Ramos (cell line): ENCODE results near the gene AMH.
"Not testable (repeated sequence)": the region's sequence is repeated elsewhere in the genome, so short reads cannot be mapped to it uniquely, and the experiment has no call there.

Experiments
- in situ Hi-C: fragments of 300-500 bp; cut with MboI; formaldehyde crosslinking; loops from one replicate; pipeline ENCODE4 v1.14.3; 2022; ENCODE audit warnings: low sequenced_read_pairs; ENCODE audit not compliant: unreplicated experiment

AMH gene

DNA sequence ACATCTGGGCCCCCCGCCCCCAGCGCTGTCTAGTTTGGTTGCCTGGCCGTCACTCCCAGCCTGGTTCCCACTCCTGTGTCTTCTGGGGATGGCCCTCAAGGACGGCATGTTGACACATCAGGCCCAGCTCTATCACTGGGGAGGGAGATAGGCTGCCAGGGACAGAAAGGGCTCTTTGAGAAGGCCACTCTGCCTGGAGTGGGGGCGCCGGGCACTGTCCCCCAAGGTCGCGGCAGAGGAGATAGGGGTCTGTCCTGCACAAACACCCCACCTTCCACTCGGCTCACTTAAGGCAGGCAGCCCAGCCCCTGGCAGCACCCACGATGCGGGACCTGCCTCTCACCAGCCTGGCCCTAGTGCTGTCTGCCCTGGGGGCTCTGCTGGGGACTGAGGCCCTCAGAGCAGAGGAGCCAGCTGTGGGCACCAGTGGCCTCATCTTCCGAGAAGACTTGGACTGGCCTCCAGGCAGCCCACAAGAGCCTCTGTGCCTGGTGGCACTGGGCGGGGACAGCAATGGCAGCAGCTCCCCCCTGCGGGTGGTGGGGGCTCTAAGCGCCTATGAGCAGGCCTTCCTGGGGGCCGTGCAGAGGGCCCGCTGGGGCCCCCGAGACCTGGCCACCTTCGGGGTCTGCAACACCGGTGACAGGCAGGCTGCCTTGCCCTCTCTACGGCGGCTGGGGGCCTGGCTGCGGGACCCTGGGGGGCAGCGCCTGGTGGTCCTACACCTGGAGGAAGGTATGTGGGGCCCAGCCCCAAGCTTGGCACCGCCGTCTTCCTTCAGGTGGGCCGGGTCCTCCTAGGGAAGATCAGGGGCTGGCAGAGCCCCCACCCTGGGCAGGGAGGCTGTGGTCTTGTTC, at the start of gene AMH:
AMH (plus strand) TSS at position 314 of the 857 bp plus-strand sequence; CDS start at position 324, 10 bp downstream.
- in situ Hi-C loops, result no loop called here

DNA sequence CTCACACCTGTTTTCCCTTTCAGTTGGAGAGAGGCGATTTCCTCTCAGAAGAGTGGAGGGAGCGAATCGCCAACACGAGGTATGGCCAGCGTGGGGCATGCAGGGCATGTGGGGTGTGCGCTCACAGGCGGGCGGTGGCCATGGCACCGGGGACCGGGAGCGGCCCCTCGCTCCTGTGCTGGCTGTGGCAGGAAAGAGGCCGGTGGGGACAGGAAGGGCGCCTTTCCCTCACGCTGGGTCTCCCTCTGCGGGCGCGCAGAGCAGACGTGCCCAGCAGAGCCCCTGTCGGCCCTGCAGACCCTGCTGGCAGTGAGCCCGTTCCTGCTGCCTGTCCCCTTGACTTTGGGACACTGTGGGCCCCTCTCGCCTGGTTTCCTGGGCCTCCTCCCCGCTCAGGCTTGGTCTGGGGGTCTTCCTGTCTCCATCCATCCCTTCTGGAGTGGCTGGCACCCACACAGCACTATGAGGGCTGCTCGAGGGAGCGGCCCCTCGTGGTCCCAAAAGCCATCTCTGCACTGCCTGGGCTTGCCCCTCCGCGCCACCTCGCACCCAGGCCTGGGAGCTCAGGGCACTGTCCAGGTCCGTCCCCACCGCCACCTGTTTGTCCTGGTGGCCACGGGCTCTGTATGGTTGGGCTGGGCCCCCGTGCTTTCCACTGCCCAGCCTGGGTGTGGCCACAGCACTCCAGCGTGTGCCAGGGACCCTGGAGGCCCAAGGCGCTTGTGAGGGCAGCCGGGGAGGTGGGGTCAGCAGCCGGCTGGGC, 49.1 kb upstream of the AMH start:
- in situ Hi-C loops, result no loop called here

DNA sequence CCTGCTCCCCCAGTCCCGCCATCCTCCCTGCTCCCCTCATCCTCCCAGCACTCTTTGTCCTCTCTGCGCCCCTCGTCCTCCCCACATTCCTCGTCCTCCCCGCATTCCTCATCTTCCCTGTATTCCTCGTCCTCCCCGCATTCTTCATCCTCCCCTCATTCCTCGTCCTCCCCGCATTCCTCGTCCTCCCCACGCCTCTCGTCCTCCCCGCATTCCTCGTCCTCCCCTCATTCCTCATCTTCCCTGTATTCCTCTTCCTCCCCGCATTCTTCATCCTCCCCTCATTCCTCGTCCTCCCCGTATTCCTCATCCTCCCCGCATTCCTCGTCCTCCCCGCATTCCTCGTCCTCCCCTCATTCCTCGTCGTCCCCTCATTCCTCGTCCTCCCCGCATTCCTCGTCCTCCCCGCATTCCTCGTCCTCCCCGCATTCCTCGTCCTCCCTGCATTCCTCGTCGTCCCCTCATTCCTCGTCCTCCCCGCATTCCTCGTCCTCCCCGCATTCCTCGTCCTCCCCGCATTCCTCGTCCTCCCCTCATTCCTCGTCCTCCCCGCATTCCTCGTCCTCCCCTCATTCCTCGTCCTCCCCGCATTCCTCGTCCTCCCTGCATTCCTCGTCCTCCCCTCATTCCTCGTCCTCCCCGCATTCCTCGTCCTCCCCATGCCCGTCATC, 48.4 kb upstream of the AMH start:
- in situ Hi-C loops, result not testable (repeated sequence)

DNA sequence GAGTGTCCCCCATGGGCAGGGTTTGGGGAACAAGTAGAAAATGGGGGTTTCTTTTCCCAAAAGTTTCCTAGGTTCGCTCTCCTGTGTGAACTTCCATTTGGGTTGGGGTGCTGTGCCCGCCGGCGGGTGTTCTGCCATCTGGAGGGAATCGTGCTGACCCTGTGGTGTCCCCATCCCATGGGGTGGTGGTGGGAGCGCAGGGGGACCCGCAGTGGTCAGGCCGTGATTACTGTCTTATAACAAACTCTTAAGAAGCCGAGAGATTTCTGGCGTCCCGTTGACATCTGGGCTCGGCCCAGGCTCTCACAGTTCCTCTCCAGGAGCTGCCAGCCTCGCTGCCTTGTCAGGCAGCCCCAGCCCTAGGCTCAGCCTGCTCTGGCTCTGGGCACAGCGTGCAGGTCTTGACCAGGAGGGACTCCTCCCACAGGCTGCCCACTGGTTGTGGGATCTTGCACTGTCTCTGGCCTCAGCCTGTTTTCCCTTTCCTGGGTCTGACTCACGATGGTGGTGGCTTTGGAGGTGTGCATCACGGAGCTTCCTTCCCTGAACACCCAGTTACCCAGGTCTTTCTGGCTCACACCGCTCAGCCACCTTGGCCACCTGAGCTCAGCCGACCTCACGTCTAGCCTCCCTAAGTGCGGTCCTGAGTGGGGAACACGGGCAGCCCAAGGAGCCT, 47.5 kb upstream of the AMH start:
- in situ Hi-C loops, result no loop called here

DNA sequence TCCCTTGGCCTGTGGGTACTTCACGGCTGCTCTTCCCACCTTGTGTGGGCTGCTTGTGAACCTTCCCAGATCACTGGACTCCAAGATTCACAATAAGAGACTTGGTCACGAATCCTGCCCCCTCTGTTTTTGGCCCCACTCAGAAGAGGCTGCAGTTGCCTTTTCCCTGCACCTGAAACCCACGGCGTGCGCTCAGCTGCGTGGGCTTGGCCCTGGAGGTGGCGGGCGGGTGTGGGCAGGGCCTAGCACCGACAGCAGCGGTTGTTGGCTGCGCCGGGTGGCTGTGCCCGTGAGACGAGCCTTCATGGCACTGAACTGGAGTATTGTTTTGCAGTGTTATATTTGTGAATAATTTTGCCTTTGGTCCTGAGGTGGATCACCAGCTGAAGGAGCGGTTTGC, 46.8 kb upstream of the AMH start:
- in situ Hi-C loops, result no loop called here

DNA sequence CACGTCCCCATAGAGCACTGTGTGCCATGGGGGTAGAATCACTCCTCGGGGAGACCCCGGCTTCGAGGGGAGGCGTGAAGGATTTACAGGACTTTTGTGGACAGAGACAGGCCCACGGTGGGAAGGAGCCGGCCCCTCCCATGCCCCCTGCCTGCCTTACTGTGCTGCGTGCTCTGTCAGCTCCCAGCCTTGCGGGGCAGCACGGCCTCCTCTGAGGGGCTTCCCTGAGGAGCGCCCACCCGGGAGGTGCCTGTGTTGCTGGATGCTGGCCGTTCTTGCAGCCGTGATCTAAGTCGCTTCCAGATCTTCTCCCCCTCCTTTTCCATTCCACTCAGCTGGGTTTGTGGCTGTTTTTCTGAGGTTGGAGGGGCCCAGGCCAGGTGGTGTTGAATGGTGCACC, 42.1 kb upstream of the AMH start:
- in situ Hi-C loops, result no loop called here

DNA sequence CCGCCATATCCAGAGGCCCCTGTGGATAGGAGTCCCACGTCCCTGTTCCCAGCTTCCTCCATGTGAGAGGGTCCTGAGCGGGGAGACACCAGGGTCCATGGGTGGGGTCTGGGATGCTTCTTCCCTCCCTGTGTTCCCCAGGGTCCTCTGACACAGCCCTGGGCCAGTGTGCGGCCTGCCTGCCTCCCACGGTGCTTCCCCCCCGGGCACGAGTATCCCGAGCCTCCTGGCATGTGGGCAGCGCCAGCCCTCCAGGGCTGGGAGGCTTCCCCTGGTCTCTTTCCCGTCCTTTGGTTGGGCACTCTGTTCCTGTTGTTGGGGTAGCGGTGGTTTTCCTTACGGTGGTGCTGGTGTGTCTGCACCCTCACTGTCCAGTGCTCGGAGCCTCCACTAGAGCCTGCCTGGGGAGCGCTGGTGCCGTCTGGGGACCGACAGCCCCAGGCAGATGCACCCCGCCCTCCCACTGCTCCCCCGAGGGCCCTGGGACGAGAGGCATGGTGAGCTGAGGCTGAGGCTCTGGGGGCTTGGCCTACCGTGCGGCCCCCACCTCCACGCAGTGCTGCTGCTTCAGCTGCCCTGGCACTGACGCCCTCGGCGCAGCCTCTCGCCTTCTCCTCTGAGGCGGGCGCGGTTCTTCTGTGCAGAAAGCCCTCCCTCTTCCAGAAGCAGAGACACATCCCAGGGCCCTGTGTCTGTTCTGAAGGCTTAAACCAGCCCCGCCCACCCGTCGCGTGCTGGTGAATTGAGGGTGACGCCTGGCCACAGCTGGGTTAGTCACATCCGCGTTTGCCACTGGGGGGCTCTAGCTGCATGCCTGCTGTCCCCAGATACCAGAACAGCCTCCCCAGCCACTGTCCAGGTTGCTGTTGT, 40.9 kb upstream of the AMH start:
- in situ Hi-C loops, result no loop called here

DNA sequence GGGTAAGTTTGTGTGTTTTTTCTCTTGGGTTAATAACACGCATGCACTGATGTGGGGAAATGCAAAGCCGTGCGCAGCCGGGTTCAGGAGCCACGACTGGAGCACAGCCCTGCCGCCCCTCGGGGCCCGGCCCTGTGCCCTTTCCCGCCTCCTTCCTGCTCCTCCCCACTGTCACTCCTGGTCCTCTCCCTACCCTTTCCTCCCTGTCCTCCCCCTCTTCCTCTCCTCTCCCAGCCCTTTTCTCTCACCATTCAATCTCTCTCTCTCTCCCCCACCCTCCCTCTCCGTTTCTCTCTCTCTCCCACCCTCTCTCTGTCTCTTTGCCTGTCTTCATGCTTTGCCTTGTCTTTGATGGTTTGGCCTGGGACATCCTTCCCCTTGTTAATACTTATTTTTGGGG, 40.1 kb upstream of the AMH start:
- in situ Hi-C loops, result no loop called here

DNA sequence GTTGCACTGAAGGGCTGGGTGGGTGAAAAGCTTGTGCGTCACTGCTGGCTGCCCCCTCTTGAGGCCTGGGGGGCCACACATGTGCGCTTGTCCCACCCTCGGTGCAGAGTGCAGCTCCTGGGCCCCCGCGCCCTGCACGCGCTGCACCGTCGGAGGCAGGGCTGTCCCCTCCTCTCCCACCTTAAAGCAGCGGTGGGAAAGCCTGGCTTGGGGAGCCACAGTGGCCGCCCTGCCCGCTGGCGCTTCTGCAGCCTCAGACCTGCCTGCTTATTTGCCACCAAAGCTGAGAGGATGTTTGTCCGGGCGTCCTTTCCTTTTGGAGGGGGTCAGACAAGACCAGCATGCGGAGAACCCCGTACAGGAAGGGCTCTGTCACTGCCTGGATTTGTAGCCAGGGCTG, 39.7 kb upstream of the AMH start:
- in situ Hi-C loops, result no loop called here

DNA sequence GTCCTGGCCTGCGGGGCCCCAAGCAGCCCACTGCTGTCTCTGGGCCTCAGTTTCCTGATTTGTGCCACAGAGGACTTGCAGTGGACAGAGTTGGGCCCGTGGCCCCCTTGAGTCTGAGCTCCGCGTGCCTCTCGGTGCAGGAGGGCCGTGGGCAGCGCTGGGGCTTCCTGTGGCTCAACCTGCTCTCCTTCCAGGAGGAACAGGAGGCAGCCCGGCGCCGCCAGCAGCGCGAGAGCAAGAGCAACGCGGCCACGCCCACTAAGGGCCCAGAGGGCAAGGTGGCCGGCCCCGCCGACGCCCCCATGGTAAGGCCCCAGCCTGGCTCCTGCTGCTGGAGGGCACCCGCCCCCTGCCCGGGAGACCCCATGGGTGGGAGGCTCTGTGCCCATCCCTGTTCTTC, 38.9 kb upstream of the AMH start:
- in situ Hi-C loops, result no loop called here

DNA sequence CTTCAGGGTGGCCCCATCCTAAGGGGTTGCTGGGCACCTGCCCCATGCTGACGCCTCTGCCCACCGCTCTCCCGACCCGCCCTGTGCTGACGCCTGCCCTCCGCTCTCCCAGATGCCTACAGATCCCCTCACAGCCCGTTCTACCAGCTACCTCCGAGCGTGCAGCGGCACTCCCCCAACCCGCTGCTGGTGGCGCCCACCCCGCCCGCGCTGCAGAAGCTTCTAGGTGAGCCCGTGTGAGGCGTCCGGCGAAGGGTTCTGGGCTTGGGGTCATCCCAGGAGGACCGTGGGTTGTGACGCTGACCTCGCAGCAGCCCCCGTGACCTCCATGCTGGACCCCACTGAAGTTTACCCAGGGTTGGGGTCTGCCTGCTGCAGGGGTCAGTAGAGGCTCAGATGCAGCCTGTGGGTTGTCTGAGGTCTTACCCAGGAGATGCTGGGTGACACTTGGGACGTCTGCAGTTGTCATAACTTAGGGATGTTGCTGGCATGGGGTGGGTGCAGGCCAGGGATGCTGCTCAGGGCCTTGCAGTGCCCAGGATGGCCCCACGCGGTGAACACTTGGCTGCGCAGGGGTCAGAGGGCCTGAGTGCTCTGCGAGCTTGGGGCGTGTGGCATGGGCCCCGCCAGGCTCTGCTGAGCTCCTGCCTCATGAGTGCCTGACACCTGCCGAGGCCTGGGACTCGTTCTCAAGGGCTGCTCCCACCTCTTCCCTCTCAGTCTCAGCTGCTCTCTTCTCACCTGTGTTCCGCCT, 38.0 kb upstream of the AMH start:
- in situ Hi-C loops, result no loop called here

DNA sequence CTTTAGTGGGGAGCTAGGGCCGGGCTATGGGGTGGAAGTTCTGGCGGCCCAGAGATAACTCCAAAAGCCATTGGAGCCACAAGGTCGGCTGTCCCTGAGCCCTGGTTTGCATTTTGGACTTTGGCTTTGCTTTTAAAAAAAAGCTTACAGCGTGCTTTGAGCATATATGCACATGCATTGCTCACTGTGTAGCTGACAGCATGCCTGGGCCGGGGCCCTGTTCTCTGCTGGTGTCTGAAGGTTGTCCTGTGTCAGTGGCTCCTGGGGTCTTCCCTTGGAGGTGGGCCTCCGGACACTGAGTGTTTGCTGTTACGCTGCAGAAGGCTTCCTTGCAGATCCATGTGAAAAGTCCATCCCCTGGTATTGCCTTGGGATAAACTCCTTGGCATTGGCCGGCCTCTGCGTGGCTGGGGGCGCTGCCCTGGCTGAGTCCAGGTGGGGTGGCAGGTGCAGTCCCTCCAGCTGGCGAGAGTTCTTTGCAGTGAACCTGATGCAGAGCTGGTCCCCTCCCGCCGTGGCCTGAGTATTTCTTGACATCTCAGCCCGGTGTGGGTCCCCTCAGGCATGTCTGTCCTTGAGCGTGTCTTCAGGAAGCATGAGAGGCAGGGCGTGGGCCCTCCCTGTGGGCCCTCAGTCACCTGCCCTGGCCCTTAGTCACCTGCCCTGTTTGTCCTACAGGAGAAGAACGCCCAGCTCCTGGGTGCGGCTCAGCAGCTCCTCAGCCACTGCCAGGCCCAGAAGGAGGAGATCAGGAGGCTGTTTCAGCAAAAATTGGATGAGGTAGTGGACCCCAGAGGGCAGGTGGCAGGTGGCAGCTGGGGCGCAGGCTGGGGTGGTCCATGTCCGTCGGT, 36.0 kb upstream of the AMH start:
- in situ Hi-C loops, result no loop called here

DNA sequence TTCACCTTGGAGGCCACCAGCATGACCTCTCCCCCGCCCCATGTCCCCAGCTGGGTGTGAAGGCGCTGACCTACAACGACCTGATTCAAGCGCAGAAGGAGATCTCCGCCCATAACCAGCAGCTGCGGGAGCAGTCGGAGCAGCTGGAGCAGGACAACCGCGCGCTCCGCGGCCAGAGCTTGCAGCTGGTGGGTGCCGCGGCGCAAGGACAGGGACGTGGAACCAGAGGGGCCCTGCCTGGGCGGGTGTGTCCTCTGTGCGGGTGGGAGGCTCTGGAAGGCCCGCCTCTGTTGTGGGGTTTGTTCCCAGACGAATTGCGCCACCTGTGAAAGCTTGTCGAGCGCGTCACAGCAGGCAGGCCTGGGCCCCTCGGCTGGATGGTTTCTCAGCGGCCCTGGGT, 35.3 kb upstream of the AMH start:
- in situ Hi-C loops, result no loop called here

DNA sequence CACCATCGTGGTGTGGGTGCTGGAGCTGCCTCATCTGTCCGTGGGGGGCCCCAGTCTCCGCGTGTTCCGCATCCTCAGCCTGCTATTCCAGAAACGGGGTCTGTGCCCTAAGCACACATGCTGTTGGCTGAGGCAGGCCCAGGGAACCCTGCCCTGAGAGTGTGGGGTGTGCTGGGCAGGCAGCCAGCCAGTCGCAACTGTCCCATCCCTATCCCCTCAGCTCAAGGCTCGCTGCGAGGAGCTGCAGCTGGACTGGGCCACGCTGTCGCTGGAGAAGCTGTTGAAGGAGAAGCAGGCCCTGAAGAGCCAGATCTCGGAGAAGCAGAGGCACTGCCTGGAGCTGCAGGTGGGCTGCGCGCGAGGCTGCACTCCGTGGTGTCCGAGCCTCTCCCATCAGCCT, 34.9 kb upstream of the AMH start:
- in situ Hi-C loops, result no loop called here

DNA sequence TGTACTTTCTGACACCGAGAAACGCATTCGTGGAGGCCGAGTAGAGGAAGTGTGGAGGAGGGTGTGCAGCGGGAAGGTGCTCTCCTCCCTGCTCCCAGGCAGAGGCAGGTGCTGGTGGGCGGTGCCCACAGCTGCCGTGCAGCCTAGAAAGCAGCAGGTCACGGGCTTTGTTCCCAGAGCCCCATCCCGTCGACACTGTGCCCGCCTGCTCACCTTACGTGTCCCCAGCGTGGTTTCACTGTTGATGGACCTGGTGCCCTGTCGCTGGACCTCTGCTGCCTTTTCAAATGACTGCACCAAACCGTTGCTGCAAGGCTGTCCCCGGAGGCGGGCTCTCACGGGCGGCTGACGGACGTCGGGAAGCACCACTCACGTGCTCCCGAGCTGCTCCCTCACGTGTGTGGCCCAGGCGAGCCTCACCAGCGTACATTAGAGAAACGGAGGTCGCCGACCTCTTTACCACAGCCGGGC, 33.8 kb upstream of the AMH start:
- in situ Hi-C loops, result no loop called here

DNA sequence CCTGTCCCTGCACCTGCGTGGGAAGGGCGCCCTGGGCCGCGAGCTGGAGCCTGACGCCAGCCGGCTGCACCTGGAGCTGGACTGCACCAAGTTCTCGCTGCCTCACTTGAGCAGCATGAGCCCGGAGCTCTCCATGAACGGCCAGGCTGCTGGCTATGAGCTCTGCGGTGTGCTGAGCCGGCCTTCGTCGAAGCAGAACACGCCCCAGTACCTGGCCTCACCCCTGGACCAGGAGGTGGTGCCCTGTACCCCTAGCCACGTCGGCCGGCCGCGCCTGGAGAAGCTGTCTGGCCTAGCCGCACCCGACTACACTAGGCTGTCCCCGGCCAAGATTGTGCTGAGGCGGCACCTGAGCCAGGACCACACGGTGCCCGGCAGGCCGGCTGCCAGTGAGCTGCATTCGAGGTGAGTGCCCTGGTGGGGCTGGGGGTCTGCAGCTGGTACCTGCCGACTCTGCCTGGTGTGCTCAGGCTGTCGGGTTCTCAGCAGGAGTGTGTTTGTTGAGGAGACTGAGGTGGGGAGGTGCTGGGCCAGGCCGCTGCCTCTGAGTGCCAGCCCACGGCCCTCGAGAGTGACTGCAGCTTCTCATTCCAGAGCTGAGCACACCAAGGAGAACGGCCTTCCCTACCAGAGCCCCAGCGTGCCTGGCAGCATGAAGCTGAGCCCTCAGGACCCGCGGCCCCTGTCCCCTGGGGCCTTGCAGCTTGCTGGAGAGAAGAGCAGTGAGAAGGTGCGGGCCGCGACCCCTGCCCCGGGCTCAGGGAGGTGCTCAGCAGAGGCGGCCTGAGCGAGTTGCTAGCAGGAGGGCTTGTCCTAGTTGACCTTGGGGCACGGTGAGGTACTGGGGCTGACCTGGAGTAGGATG, 32.5 kb upstream of the AMH start:
- in situ Hi-C loops, result no loop called here

DNA sequence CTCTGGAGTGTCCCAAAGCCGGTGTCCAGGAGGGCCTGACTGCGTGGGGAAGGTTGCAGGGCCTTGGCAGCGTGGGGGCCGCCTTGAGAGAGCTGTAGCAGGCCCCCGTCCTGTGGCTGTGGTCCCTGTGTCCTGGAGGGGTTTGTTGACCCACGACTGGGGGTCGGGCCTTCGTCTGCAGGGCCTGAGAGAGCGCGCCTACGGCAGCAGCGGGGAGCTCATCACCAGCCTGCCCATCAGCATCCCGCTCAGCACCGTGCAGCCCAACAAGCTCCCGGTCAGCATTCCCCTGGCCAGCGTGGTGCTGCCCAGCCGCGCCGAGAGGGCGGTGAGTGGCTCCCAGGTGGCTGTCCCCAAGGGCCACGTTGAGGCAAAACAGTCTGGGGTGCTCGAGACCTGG, 31.5 kb upstream of the AMH start:
- in situ Hi-C loops, result no loop called here
